Renal cortical epithelial cell (primary cell): Measurements from ENCODE around the gene VSX1. TPM values are rescaled to one million over a fixed set of nuclear protein-coding genes. Genes with fewer than 3 reads are reported as not detected.

Source experiments
- DNase-seq: peaks from one replicate; pipeline ENCODE4 v3.0.0-alpha.2; 2011; ENCODE audit warnings: low read depth
- total RNA-seq: library from RNA; depleted of rRNA; stranded (reverse); fragments of >200 nt; gene quantifications from 2 replicates; pipeline ENCODE4 v1.2.3, GENCODE V29; 2014

The VSX1 gene
- total RNA-seq, 1 donor from 2014 or later: not detected

DNA sequence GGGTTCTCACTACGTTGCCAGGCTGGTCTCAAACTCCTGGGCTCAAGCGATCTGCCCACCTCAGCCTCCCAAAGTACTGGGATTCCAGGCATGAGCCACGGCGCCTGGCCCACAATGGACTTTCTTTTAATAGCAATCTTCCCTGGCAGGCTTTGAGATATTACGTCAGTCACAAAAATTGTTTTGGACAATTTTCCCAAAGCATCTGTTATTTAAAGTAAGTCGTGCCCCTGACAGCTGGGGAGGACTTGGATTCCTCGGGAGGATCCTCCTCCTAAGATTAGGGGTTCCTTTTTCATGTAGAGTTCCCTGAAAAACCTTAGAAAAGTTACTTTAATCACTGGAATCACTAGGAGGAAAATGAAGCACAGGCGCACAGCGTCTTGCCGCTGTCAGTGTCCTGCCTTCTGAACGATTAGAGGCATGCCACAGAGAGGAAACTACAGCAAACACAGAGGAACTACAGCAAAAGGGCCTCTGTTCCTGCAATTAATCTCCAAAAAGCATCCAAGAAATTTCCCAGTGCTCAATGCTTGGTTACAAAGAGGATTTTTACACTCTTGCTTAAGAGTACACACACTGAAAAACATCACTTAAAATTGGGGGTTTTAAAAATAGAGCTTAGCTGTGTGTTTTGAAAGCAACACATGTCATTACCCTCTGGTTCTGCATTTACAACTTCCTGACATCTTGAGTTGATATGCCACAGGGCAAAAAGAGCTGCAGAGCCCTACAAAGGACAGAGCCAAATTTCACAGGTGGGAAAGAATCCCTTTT is 28.5 kb downstream of the VSX1 start:
- no peak for DNase-seq

DNA sequence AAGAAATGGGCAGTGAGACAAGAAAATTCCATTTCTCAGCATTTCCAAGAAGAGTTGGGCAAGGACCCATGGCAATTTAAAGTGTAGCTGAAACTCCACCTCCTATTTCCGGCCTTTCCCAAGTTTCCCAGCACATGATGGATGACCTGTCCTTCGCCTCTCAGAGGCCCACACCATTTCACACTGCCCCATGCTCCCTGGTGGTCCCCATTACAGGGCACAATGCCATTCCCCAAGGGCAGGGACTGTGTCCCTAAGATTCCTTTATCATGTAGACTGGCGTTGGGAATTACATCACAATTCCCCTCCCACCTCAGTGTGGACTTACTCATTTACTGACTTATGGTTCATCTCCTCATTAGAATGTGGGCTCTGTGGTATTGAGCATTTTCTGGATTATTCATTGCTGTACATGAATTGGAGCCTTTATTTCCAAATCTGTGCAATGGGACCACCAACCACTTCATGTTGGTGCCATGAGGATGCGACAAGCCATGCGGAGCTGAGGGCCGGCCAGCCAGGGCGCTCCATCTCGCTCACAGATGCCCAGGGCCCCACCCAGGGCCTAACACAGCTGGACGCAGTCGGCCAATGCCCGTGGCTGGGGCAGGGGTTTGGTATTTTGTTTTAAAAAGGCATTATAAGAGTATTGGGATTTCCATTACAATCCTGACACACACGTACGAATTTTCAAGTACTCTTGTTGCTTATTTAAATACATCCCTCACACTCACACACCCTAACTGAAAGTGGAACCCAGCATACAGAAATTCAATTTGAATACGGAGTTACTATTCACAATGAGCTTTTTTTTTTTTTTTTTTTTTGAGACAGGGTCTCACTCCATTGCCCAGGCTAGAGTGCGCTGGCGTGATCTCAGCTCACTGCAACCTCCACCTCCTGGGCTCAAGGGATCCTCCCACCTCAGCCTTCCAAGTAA is 29.4 kb downstream of the VSX1 start:
- DNase-seq: peak; percentile 70

DNA sequence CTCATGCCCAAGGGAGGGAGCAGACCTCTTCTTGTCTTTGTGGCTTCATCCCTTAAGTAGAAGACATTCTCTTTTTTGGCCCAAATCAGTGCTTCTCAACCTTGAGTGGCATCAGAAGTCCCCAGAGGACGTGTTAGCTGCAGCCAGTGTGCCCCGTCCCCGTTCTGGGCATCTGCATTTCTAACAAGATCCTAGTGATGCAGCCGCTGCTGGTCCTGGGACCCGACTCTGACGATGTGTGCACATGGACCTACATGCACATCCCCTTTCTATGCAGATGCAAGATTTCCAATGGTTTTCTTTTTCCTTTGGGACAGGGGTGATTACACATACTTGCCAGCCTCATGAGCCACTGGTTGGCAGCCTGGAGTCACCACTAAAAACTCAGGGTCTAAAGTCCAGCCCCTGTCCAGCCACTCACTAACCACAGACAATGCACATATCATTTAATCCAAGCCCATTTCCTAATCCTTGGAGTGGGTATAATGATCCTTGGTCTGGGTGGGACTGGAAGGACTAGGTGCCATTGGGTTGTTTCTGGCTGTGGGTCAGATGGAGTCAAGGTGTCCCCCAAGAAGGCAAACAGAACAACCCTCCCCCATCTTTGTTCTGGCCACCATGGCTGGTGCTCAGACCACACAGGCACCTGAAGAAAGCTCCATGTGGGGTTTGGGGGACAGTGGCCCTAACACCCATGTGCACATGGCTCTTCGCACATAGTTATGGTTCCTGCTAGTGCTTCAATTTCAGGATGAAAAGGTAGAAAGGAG is 30.4 kb downstream of the VSX1 start:
- DNase-seq: peak; percentile 49

DNA sequence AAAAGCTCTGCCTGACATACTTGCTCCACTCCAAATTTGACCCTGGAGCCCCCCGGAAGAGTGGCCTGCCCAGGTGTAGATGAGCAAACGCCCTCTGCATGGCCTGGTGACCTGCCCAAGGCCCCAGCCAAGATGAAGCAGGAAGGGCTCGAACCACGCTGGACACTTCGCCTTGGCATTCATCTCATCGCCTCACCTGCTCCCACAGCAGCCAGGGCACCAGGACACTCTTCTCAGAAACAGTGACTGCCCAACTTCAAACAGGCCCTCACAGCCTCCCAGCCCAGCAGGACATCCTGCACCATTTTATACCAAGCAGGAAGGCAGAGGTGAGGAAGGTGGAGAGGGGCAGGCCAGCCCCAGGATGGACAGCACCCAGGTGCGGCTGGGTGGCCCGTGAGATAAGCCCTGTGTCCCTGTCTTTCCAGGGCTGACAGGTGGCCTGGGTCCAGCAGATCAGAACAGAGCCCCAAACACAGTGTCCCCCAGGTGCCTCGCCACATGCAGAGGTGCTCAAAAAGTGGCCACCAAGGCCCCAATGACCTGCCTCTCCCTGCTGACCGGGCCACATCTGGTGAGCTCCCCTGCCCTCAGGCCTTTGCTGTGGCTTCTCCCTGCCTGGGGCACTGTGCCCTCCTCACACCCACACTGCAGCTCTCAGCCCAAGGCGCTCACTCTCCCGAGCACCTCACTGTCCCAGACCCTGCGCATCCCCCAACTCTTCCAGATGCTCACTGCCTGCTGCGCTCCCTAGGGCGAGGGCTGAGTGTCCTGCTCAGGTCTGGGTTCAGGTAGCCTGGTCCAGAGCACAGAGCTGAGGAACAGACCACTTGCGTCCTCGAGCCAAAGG is 31.2 kb downstream of the VSX1 start:
- no peak for DNase-seq

DNA sequence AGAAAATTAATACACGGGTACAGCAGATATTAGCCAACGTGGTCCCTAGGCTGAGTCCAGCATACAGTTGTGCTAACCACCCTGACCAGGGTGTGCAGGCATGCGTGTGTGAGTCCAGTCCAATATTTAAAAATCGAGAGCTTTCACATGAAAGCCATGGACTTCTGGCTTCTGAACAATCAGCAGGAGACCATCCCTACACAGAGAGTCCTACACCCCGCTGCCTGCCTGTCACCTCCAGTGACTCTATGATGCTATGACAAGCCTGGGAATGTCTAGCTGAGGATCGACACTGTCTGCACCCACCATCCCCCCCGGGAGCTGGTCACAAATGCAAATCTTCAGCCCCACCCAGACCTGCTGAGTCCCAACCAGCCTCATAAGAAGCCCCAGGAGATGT is 31.9 kb downstream of the VSX1 start:
- no peak for DNase-seq

DNA sequence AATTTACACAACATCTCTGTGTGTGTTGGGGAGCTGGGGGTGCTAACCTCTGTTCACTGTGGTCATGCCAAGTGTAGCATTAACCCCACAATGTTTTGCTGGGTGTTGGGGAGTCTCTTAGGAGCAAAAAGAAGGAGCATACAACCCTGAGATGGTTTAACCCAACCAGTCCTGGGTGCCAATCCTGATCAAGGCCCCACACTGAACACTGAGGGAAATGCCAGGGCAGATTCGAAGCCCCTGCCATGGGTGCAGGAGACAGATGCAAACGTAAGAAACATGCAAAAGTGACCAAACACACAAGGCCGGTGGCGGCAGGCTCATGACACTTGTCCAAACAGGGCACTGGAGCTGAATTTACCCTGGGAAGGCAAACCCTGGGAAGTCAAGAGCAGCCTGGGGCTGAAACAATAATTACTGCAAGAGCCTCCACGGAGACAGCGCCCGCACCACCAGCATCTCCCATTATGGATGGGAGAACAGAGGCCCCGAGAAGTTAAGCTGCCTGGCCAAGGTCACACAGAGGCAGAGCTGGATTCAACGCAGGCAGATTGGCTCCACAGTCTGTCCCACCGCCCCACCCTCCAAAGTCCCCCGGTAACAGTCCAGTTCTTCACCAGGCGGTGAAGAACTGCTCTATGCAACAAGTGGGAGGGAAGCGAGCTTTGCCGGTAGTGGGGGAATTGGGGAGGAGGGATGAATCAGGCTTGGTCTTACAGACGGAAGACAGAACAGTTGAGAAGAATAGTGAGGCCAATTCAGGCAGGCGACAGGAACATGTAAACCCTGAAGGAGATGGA is 32.5 kb downstream of the VSX1 start:
- DNase-seq: no peak

DNA sequence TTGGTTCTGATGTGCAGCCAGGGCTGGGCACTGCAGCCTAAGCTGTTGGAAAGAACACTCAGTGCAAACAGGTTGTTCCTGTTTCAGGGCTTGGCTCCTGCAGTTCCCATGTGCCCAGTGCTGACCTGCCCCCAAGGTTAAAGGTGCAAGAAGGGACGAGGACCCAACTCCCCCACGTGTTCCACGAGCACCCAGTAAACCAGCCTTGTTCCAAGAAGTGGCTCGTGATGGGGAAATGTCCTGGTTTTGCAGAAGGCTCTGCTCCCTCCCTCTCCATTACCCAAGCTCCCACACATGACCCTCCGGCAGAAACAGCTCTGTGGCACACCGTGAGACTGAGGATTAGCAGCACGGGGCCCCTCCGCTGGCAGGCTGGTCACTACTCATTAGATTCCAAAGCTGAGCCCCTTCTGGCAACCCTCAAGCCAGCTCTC is 33.4 kb downstream of the VSX1 start:
- DNase-seq: no peak

DNA sequence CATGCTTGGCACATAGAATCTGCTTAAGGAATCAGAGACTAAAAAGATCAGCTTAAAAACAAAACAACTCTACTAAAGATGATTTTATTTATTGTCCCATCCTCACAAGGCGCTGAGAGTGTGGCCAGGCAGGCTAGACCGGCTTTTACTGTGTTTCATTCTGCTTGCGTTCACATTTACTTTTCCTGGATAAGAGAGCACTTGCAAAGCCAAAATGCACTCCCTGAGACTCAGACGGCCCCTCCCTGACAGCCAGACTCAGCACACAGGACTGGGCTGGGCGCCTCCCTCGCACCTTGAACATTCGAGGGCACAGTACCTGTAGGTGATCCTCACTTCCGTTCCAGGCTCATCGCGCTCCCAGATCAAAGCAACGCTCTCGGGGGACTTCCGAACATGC is 34.2 kb downstream of the VSX1 start:
- no peak for DNase-seq

DNA sequence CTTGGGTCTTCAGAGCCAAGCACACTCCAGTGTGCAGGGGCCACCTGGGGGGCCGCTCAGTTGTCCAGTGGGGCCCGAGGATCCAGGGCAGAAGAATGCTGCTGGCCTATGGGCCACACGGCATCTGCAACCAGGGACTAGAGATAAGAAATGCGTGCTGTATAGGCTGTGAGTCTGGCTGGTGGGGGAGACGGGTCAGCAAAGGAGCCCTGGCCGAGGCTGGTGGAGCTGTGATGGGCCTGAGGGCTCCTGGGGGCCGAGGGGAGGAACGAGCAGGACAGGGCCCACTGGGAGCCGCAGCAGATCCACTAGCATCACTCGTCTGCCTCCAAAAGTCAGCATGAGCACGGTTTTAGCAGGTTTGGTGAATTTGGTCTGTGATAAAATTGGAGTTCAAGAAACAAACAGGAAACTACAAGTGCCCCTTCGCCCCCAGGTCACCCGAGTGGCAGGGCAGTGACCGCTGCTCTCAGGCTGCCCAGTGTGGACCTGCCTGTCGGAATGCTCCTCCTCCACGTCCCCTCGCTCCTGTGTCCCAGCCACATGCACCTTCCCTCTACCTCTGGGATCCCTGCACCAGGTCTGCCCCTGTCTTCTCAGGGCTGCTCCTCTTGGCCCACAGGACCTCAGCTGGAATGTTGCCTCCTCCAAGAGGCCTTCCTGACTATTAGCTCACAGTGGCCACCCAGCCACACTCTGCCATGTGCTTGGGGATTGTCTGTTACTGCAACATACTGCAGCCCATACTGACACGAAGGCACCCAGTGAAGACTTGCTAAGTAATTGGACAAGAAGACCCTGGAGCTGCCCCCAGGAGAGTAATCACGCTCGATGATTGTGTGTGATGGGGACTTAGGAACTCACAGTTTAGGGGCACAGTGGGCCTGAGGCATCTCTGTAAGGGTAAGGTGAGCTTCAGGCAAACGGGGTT is 34.9 kb downstream of the VSX1 start:
- DNase-seq: no peak

DNA sequence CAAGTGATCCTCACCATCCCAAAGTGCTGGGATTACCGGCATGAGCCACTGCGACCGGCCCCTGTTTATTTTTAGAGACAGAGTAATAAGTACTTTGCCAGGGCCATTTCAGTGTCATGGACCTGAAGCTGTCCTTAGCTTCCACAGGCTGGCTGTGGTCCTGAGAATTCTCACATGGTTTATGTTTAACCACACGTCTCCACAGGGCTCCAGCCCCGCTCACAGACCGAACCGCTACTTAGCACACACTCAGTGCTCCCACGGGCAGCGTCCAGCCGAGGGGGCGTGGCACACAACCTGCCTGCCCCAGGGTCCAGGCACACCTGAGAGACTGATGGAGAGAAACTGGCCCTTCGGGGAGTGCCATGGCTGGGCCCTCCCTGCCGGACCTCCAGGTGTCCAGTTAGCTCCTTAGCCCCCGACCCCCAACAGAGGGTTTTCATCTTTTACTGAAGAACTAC is 35.7 kb downstream of the VSX1 start:
- DNase-seq: peak; percentile 56

DNA sequence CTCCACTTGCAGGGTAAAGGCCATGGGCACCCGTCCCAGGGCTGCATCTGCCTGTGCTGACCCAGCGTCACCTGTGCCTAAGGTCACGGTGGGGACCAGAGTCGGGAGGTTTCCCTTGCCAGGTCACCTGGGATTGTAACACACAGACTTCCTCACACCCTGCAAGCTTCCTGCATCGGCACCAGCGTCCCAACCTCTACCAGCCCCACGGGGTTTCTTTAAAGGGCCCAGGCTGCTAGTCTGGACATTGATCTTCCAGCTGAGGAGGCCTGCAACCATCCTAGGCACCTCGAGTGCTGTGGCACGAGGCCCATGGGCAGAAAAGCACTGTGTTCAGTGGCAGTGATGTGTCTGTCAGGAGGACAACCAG is 36.6 kb downstream of the VSX1 start:
- no peak for DNase-seq

DNA sequence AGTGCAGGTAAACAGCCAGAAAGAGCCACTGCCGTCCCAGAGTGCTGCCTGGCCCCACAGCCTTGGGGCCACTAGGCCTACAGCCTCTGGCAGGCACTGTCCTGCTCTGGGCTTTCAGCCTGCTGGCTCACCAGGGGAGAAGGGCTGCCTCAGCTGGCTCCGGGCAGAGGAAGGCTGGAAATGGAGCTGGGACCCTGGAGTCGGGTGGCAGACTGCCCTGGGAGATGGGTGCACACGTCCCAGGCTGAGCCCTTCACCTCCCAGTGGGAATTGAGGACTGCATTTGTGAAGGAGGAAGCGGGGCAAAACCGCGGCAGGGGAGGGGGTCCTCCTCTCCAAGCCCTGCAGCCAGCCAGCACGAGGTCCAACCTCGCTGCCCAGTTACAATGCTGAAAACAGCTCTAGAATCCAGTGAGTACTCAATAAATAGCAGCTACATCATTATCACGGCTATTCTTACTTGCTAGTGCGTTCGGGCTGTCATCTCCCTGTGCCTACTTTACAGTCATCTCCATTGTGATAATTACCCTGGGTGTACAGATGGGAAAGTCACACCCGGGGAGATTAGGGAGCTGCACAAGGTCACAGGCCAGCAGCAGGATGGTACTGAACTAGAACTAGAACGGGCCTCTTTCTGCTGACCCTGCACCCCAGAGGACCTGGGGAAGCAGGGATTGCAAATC is 37.1 kb downstream of the VSX1 start:
- DNase-seq: no peak

DNA sequence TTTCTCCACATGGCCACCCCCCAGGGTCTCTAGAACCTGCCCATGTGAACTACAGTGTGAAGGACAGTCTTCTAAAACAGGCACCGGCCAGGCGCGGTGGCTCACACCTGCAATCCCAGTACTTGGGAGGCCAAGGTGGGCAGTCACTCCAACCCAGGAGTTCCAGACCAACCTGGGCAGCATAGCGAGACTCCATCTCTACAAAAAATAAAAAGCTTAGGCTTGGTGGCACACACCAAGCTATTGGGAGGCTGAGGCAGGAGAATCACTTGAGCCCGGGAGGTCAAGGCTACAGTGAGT is 37.7 kb downstream of the VSX1 start:
- DNase-seq: no peak

DNA sequence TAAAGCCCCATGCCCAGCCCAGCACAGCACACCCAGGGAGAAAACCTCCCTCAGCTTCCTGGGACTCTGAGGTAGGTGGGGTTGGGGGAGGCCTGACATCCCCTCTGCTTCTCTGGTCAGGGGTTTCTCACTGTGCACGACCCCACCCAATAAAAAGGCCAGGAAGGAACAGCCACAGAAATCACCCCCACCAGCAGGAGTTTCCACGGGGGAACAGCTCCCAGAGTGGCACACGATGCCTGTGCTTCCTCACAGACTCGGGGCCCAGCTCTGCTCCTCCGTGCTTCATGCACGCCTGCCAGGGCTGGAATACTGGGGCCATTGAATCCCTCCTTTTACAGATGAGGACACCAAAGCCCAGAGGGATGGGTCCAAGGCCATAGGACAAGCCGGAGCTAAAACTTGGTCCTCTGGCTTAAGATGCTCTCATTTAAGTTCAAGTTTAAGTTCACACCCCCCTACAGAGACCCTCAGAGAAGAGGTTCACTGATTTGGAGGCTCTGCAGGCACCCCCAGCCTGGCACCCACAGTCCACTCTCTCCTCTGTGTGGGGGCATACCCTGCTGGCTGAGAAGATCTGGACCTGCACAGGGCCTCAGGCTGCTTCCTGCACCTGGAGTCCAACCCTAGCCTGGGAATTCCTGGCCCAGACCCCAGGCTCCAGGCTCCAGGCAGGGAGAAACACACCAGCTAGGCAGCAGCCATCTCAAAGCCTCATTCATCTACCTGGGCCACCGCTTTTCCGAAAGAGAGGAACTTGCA is 38.3 kb downstream of the VSX1 start:
- no peak for DNase-seq

DNA sequence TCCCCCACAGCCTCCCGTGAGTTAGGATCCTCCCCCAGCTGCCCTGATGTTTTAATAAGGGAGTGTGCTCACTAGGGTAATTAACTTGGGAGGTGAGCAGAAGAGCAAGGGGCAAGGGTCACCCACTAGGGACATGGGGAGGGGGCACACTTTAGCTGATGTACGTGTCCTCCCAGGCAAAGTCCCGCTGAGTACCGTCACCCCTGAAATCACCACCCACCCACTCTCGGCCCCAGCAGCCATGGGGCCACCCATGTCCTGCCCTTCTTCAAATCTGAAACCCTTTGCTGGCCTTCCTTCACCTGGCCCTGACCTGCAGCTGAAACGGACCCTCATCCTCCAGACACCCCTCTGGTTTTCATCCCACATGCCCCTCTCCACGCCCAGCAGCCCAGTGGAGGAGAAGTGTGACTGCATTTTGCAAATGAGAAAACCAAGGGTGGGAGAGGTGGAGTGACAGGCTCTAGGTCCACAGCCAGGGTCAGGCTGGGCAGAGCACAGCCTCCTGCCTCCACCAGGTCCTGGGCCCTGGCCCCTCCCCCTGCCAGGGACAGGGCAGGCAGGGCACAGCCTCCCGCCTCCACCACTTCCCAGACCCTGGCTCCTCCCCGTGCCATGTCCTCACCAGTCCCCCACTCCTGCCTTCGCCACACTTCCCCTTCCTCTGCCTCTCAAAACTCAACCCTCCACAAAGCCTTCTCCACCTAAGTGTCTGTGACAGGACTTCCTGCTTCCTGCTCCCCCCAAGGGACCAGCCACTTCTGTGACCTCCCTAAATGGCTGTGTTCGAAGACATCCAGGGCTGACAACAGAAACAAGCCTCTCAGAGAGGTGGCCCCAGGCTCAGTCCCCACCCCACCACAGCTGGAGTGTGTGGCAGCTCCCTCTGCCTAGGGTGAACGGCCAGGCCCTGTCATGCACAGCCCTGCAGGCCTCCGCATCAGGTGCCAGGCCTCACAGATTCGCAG is 39.1 kb downstream of the VSX1 start:
- no peak for DNase-seq

DNA sequence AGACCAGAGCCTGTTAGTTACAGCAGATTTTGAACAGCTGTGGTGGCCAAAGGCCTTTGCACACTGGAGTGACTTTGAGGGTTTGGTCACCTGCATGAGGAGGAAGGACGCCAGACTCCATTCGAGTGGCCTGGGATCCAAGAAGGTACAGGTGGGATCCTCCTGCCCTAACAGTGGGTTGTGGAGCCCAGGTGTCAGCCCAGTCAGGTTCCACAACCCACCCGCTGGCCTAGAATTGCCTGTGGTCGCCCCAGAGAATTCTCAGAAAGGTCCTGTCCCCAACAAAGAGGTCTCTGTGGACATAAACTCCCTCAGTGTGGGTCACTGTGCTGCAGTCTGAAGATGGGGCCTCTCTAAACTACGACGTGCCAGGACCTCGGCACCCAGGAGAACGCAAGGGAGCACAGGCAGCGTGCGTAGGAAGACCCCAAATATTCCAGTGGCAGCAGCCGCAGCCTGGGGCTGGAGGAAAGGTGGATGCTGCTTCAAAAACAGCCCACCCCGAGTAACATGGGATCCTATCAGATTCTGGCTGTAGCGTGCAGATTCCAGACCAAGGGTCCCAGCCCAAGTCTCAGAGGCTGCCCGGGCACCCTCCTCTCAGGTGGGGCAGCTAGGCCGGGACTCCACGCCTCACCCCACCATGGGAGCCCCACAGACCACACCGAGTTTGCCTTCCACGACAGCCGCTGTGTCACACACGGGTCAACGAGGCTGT is 40.0 kb downstream of the VSX1 start:
- DNase-seq: no peak
